Stimulated activated naive B cell treated with anti-CD40 and anti-IgM and Interleukin-4, amounts not matched to agents 10 μg/mL and 1 μg/mL and 100 μg/mL, for 72 hours (primary cell): Measurements from ENCODE around the gene IFNA5.

Source experiments
- ATAC-seq, 2 donors: fragments of 150-1000 bp; cut with Tn5 transposase; replicated peaks; 2 replicates each; pipeline ENCODE4 v1.10.0; 2021; ENCODE audit warnings: moderate library complexity in 1 of 2
- DNase-seq: peaks from one replicate; pipeline ENCODE4 v3.0.0; 2021
- H3K27ac Mint-ChIP-seq: one replicate; pipeline ENCODE4 v1.8.0; 2022; ENCODE audit warnings: mild to moderate bottlenecking, mixed read lengths
- H3K27me3 Mint-ChIP-seq, 2 donors: one replicate each; pipeline ENCODE4 v1.8.0; 2022; ENCODE audit warnings: mixed read lengths in 2 of 2
- H3K36me3 Mint-ChIP-seq, 2 donors: one replicate each; pipeline ENCODE4 v1.8.0; 2022; ENCODE audit warnings: mixed read lengths in 2 of 2, mild to moderate bottlenecking in 1 of 2
- H3K4me1 Mint-ChIP-seq, 2 donors: one replicate each; pipeline ENCODE4 v1.8.0; 2022; ENCODE audit warnings: mixed read lengths in 2 of 2, mild to moderate bottlenecking in 1 of 2
- H3K4me3 Mint-ChIP-seq, 2 donors: one replicate each; pipeline ENCODE4 v1.8.0; 2022; ENCODE audit warnings: mild to moderate bottlenecking in 2 of 2, mixed read lengths in 2 of 2, moderate library complexity in 1 of 2
- H3K9me3 Mint-ChIP-seq, 2 donors: one replicate each; pipeline ENCODE4 v1.8.0; 2022; ENCODE audit warnings: mixed read lengths in 2 of 2, mild to moderate bottlenecking in 1 of 2

The IFNA5 gene

GRCh38 chr9:21317956-21318923, 13.1 kb upstream of the IFNA5 start:
- Mint-ChIP-seq H3K9me3 (no peaks in the 10 kb centered on the region), H3K4me3 (no peak overlapping the region), H3K4me1 (peaks cover 0 to 1% of the 10 kb centered on the region in 2 donors), H3K36me3 (peaks cover 3 to 11% of the 10 kb centered on the region in 2 donors), H3K27me3 (peaks cover 0 to 13% of the 10 kb centered on the region in 2 donors), H3K27ac (no peak overlapping the region)
- ATAC-seq = peak; percentile 68 to 72
- no peak for DNase-seq

GRCh38 chr9:21316860-21317259, 11.7 kb upstream of the IFNA5 start:
- ATAC-seq (no peak), DNase-seq (no peak)
- Mint-ChIP-seq H3K36me3 (peaks cover 2 to 5% of the 10 kb centered on the region in 2 donors), H3K4me1 (peaks cover 0 to 1% of the 10 kb centered on the region in 2 donors), H3K27ac (no peak overlapping the region), H3K27me3 (peaks cover 0 to 13% of the 10 kb centered on the region in 2 donors), H3K4me3 (no peak overlapping the region), H3K9me3 (no peaks in the 10 kb centered on the region)

GRCh38 chr9:21316032-21316842, 11.1 kb upstream of the IFNA5 start:
- H3K27me3 Mint-ChIP-seq = peaks cover 0 to 19% of the 10 kb centered on the region in 2 donors
- no peak for ATAC-seq
- peaks cover 2 to 5% of the 10 kb centered on the region in 2 donors for H3K36me3 Mint-ChIP-seq
- H3K4me1 Mint-ChIP-seq = peaks cover 0 to 1% of the 10 kb centered on the region in 2 donors
- H3K9me3 Mint-ChIP-seq = no peaks in the 10 kb centered on the region
- DNase-seq = no peak
- H3K4me3 Mint-ChIP-seq = no peak overlapping the region
- H3K27ac Mint-ChIP-seq = no peak overlapping the region

- H3K4me1 Mint-ChIP-seq = peaks cover 0 to 1% of the 10 kb centered on the region in 2 donors
Observed at GRCh38 chr9:21314152-21314551, 9.0 kb upstream of the IFNA5 start.

GRCh38 chr9:21311889-21312288, 6.8 kb upstream of the IFNA5 start:
- no peak overlapping the region for H3K27ac Mint-ChIP-seq
- no peak for ATAC-seq
- peaks cover 0 to 2% of the 10 kb centered on the region in 2 donors for H3K36me3 Mint-ChIP-seq
- no peaks in the 10 kb centered on the region for H3K4me1 Mint-ChIP-seq
- peaks cover 6 to 34% of the 10 kb centered on the region in 2 donors for H3K27me3 Mint-ChIP-seq
- H3K9me3 Mint-ChIP-seq = no peaks in the 10 kb centered on the region
- DNase-seq = no peak
- no peak overlapping the region for H3K4me3 Mint-ChIP-seq

More at GRCh38 chr9:21314152-21314551, 9.0 kb upstream of the IFNA5 start:
- H3K4me3 Mint-ChIP-seq = no peak overlapping the region
- peaks cover 0 to 26% of the 10 kb centered on the region in 2 donors for H3K27me3 Mint-ChIP-seq
- DNase-seq (no peak), ATAC-seq (no peak)
- H3K36me3 Mint-ChIP-seq = peaks cover 0 to 2% of the 10 kb centered on the region in 2 donors
- no peak overlapping the region for H3K27ac Mint-ChIP-seq
- H3K9me3 Mint-ChIP-seq = no peaks in the 10 kb centered on the region

- Mint-ChIP-seq H3K4me1 (peaks cover 7 to 11% of the 10 kb centered on the region in 2 donors), H3K27ac (no peak overlapping the region), H3K36me3 (no peaks in the 10 kb centered on the region), H3K9me3 (no peaks in the 10 kb centered on the region), H3K4me3 (no peak overlapping the region), H3K27me3 (peaks cover 34% of the 10 kb centered on the region in 2 donors)
- peak in 1 of 2 donors; percentile 28 for ATAC-seq
- no peak for DNase-seq
Observed at GRCh38 chr9:21295992-21296391, 9.1 kb downstream of the IFNA5 start.

GRCh38 chr9:21294904-21295538, 10.1 kb downstream of the IFNA5 start:
- no peaks in the 10 kb centered on the region for H3K36me3 Mint-ChIP-seq
- DNase-seq (no peak), ATAC-seq (peak; percentile 91 to 93)
- H3K27me3 Mint-ChIP-seq = peaks cover 25 to 30% of the 10 kb centered on the region in 2 donors
- peaks cover 7 to 11% of the 10 kb centered on the region in 2 donors for H3K4me1 Mint-ChIP-seq
- no peak overlapping the region for H3K27ac Mint-ChIP-seq
- no peak overlapping the region for H3K4me3 Mint-ChIP-seq
- H3K9me3 Mint-ChIP-seq = no peaks in the 10 kb centered on the region

- ATAC-seq = peak; percentile 49 to 62
- no peak for DNase-seq
- Mint-ChIP-seq H3K36me3 (no peaks in the 10 kb centered on the region), H3K27me3 (peaks cover 18 to 27% of the 10 kb centered on the region in 2 donors), H3K4me1 (peaks cover 7 to 11% of the 10 kb centered on the region in 2 donors), H3K27ac (no peak overlapping the region), H3K9me3 (no peaks in the 10 kb centered on the region), H3K4me3 (no peak overlapping the region)
Observed at GRCh38 chr9:21294364-21294774, 10.7 kb downstream of the IFNA5 start.

GRCh38 chr9:21289848-21290247, 15.3 kb downstream of the IFNA5 start:
- H3K4me3 Mint-ChIP-seq = no peak overlapping the region
- DNase-seq (no peak), ATAC-seq (no peak)
- H3K4me1 Mint-ChIP-seq = peaks cover 4 to 5% of the 10 kb centered on the region in 2 donors
- no peak overlapping the region for H3K27ac Mint-ChIP-seq
- H3K36me3 Mint-ChIP-seq = no peaks in the 10 kb centered on the region
- H3K27me3 Mint-ChIP-seq = peaks cover 23 to 36% of the 10 kb centered on the region in 2 donors
- H3K9me3 Mint-ChIP-seq = peaks cover 4 to 5% of the 10 kb centered on the region in 2 donors

GRCh38 chr9:21287280-21287679, 17.8 kb downstream of the IFNA5 start:
- ATAC-seq = no peak
- no peak overlapping the region for H3K4me3 Mint-ChIP-seq
- peaks cover 17 to 32% of the 10 kb centered on the region in 2 donors for H3K27me3 Mint-ChIP-seq
- H3K27ac Mint-ChIP-seq = no peak overlapping the region
- DNase-seq = no peak
- peaks cover 4 to 5% of the 10 kb centered on the region in 2 donors for H3K9me3 Mint-ChIP-seq
- no peaks in the 10 kb centered on the region for H3K4me1 Mint-ChIP-seq
- no peaks in the 10 kb centered on the region for H3K36me3 Mint-ChIP-seq

GRCh38 chr9:21286659-21287058, 18.5 kb downstream of the IFNA5 start:
- H3K9me3 Mint-ChIP-seq = peaks cover 4 to 5% of the 10 kb centered on the region in 2 donors
- no peak for ATAC-seq
- no peaks in the 10 kb centered on the region for H3K4me1 Mint-ChIP-seq
- no peak for DNase-seq
- H3K27ac Mint-ChIP-seq = no peak overlapping the region
- H3K27me3 Mint-ChIP-seq = peaks cover 17 to 27% of the 10 kb centered on the region in 2 donors
- no peaks in the 10 kb centered on the region for H3K36me3 Mint-ChIP-seq
- H3K4me3 Mint-ChIP-seq = no peak overlapping the region

GRCh38 chr9:21286099-21286498, 19.0 kb downstream of the IFNA5 start:
- Mint-ChIP-seq H3K36me3 (no peaks in the 10 kb centered on the region), H3K4me3 (no peak overlapping the region), H3K9me3 (peaks cover 4 to 5% of the 10 kb centered on the region in 2 donors), H3K27ac (no peak overlapping the region), H3K27me3 (peaks cover 17 to 31% of the 10 kb centered on the region in 2 donors), H3K4me1 (peaks cover 0 to 1% of the 10 kb centered on the region in 2 donors)
- DNase-seq = no peak
- ATAC-seq = no peak

- Mint-ChIP-seq H3K4me1 (peaks cover 0 to 1% of the 10 kb centered on the region in 2 donors), H3K4me3 (no peak overlapping the region), H3K36me3 (no peaks in the 10 kb centered on the region), H3K27me3 (peaks cover 9 to 27% of the 10 kb centered on the region in 2 donors), H3K9me3 (peaks cover 1 to 2% of the 10 kb centered on the region in 2 donors), H3K27ac (no peak overlapping the region)
- ATAC-seq (no peak), DNase-seq (no peak)
Observed at GRCh38 chr9:21281275-21281674, 23.8 kb downstream of the IFNA5 start.

- Mint-ChIP-seq H3K27ac (no peak overlapping the region), H3K4me3 (no peak overlapping the region), H3K4me1 (peaks cover 12 to 35% of the 10 kb centered on the region in 2 donors), H3K36me3 (peaks cover 0 to 3% of the 10 kb centered on the region in 2 donors), H3K9me3 (peaks cover 4 to 7% of the 10 kb centered on the region in 2 donors), H3K27me3 (peaks cover 8 to 11% of the 10 kb centered on the region in 2 donors)
- DNase-seq (no peak), ATAC-seq (no peak)
Observed at GRCh38 chr9:21268347-21268657, 36.8 kb downstream of the IFNA5 start.
